Epithelial cell of esophagus (primary cell): ENCODE measurements around the gene RPL27.
A peak's percentile ranks its signal among the peaks of the same experiment; 100 is the strongest.
"Not testable (repeated sequence)": the region's sequence is repeated elsewhere in the genome, so short reads cannot be mapped to it uniquely, and the experiment has no call there.

Experiments used
- DNase-seq: peaks from one replicate; pipeline ENCODE4 v3.0.0; 2010; ENCODE audit warnings: low read depth
- H3K4me3 ChIP-seq: 2 replicates; pipeline ENCODE4 v1.5.1; 2011; ENCODE audit warnings: mild to moderate bottlenecking, low read length, control low read depth
- TF ChIP-seq, protein P1 (sequence below): IDR thresholded peaks from 2 replicates; pipeline ENCODE4 v1.5.1; 2011; ENCODE audit warnings: low read depth, mild to moderate bottlenecking, low read length, control low read depth, inconsistent platforms; ENCODE audit not compliant: insufficient read depth; ENCODE audit errors: missing control alignments

The RPL27 gene

DNA sequence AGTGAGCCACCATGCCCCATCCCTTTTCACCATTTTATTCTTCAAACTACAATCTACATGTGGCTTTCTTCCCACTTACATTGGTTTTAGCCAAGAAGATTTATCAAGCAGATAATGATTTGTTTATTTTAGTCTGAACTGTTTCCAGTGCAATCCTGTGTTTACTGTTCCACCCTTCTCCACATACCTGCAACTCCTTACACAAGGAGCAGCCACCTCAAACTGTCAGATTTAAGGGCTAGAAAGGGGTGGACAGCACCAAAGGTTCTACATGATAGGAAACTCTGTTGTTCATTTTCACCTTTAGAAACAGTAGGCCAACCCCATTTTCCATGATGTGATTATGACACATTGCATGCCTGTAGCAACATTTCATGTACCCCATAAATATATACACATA, 16.0 kb upstream of the RPL27 start:
- TF ChIP-seq, protein P1, sequence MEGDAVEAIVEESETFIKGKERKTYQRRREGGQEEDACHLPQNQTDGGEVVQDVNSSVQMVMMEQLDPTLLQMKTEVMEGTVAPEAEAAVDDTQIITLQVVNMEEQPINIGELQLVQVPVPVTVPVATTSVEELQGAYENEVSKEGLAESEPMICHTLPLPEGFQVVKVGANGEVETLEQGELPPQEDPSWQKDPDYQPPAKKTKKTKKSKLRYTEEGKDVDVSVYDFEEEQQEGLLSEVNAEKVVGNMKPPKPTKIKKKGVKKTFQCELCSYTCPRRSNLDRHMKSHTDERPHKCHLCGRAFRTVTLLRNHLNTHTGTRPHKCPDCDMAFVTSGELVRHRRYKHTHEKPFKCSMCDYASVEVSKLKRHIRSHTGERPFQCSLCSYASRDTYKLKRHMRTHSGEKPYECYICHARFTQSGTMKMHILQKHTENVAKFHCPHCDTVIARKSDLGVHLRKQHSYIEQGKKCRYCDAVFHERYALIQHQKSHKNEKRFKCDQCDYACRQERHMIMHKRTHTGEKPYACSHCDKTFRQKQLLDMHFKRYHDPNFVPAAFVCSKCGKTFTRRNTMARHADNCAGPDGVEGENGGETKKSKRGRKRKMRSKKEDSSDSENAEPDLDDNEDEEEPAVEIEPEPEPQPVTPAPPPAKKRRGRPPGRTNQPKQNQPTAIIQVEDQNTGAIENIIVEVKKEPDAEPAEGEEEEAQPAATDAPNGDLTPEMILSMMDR = no peak
- no peak overlapping the region for H3K4me3 ChIP-seq
- no peak for DNase-seq

DNA sequence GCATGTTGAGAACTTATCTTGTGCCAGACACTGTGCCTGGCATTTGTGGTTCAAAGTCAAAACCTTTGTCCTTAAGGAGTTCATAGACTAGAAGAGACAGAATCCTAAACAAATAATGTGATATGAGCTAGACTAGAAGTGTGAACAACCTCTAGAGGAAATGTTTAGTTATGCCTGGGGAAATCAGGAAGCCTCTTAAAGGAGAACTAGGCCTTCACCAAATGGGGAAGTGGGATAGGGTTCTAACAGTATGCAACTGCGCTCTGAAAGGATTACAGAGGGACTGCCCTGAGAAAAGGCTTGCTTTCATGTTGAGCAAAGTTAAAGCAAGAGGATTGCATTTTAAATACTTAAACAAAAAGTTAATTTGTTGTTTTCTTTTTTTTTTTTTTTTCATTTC, 13.0 kb upstream of the RPL27 start:
- TF ChIP-seq, protein P1 = no peak
- no peak overlapping the region for H3K4me3 ChIP-seq
- DNase-seq = no peak

DNA sequence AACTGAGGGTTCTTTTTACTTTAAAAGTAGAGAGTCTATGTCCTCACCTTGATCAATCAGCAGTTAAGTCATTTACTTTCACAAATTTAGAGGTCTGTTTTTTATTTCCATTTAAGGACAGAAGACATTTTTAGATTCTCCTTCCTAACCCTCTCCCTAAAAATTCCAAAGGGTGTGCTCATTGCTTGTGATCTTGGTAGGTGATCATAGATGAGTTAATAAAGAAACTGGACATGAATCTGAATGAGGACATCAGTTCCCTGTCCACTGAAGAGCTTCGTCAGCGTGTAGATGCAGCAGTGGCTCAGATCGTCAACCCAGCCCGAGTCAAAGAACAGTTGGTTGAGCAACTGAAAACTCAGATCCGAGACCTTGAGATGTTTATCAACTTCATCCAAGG, 9.1 kb upstream of the RPL27 start:
- TF ChIP-seq, protein P1 = no peak
- no peak overlapping the region for H3K4me3 ChIP-seq
- DNase-seq = no peak

DNA sequence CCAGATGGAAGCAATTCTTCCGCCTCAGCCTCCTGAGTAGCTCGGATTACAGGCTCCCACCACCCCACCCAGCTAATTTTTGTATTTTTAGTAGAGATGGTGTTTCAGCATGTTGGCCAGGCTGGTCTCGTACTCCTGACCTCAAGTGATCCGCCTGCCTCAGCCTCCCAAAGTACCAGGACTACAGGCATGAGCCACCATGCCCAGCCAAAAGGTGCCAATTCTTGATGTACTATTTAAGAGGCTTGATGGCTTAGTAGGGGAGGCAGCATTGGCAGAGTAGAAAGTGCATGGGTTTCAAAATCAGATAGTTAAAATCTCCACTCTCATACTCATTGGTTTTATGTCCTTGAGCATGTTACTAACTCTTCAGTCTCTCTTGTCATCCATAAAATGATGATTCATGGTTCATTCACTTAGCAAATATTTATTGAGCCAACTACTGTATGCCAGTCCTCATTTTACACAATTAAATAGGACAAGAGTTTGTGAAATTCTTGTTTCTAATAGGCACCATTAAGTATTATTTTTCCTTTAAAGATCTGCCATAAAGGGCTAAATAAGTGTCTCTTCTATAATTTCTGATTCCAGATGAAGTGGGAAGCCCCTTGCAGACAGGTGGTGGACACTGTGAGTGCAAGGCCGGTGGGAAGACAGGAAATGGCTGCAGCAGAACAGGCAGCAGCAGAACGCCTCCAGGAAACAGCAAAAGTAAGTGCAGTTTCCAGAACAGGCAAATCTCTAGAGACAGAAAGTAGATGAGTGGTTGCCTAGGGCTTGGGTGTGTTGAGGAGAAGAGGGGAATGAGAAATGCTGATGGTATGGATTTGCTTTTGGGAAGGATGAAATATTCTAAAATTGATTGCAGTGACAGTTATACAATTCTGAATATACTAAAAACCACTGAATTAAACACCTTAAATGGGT, 8.2 kb upstream of the RPL27 start:
- H3K4me3 ChIP-seq = no peak overlapping the region
- peak; percentile 77 for DNase-seq
- TF ChIP-seq, protein P1 = no peak

DNA sequence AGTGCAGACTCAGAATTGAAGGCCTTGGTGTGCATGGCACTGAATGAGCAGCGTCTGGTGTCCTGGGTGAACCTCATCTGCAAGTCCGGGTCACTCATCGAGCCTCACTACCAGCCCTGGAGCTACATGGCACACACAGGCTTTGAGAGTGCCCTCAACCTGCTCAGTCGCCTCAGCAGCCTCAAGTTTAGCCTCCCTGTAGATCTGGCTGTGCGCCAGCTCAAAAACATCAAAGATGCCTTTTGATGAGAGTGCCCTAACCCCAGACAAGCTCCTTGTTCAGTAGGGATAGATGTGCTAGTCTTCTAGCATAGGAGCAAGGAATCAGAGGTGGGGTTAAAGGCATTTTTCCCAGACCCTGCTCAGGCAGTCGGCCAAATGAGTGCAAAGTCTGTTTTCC, 6.7 kb upstream of the RPL27 start:
- no peak for DNase-seq
- H3K4me3 ChIP-seq = no peak overlapping the region
- TF ChIP-seq, protein P1 = no peak

DNA sequence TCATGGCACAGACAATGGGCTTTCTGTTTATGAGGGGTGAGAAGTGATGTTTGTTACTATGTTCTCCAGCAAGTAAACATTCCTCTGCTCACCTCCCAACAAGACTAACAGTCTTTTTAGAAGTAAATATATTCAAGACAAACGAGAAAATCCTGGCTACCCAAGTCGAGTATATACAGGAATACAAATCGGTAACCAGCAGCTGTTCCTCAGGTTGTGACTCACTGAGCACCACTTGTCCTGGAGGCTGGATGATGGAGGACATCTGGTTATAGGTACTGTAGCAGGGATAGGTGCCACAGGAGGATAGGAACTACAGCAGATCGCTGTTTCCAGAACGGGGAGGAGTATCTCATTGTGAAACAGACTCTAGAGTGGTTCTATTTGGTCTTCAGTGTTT, 5.3 kb upstream of the RPL27 start:
- no peak overlapping the region for H3K4me3 ChIP-seq
- no peak for DNase-seq
- TF ChIP-seq, protein P1 = no peak

DNA sequence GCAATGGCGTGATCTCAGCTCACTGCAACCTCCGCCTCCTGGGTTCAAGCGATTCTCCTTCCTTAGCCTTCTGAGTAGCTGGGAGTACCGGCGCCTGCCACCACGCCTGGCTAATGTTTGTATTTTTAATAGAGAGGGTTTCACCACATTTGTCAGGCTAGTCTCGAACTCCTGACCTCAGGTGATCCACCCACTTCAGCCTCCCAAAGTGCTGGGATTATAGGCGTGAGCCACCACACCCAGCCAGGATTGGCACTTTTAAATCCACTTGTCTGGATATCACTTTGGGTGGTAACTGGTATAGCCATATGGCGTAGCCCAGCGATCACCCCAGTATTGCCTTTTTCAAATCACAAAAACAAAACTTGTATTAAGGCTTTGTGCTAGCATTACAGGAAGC, 4.3 kb upstream of the RPL27 start:
- DNase-seq, H3K4me3 ChIP-seq: not testable (repeated sequence)
